ENCODE measurements around the gene XIST. TPM values are rescaled to one million over a fixed set of nuclear protein-coding genes. Genes with fewer than 3 reads are reported as not detected.

XIST gene
- total and polyA plus RNA-seq, 9 of the 15 experiments (the other 6 are each of a cell fraction or from before 2014, with no cell fraction given), result 22.4 to 160 (median 55.5) TPM

DNA sequence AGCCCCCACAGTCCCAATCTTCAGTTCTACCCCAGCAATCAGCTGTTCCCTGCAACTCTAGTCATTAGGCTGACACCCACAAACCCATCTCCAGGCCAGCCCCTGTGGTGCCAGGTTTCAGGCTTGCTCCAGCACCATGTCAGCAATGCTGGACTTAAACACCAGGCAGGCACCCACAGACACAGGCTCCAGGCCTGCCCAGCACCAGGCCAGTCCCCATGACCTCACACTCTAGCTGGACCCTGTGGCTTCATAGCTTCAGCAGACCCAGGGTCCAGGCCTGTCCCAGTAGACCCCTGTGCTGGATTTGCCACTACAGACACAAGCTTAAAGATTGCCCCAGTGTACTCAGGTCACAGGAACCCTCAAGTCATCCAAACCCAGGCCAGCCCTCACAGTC lies 10.8 kb upstream of the XIST start:
- no peak overlapping the region for H3K27ac ChIP-seq (ENCODE audit: extremely low read depth, low read depth, low read length)
- no peak overlapping the region for H3K9ac ChIP-seq (ENCODE audit: insufficient read depth in 1 of 2, low read depth in 2 of 2, low read length in 2 of 2)
- no peak overlapping the region for H3K4me3 ChIP-seq
- H3K9me3 ChIP-seq (replicated peaks; ENCODE audit: control insufficient read depth, insufficient read depth, low read depth, low read length), result no peaks in the 10 kb centered on the region
- H3K4me2 ChIP-seq (ENCODE audit: insufficient read depth, low read length), result no peak overlapping the region
- H3K79me2 ChIP-seq (ENCODE audit: control insufficient read depth, insufficient read depth, low read length), result no peaks in the 10 kb centered on the region
- DNase-seq (ENCODE audit: extremely low read depth in 1 of 4, low spot score in 3 of 4), result no peak
- CTCF ChIA-PET (ENCODE audit: low intra/inter-chr PET ratio), result no interaction called here
- no peaks in the 10 kb centered on the region for H4K20me1 ChIP-seq (replicated peaks; ENCODE audit: control insufficient read depth, insufficient read depth, low read length)
- TF ChIP-seq ZSCAN32 (CRISPR knock-in tag; IDR thresholded peaks at IDR 0.05) (no peak), PCBP2 (IDR thresholded peaks at IDR 0.05; ENCODE audit: low read depth, low read length, poor library complexity, severe bottlenecking) (no peak), MAFG (tag; conservative IDR thresholded peaks at IDR 0.05) (no peak), PTRF (tag; IDR thresholded peaks at IDR 0.05) (no peak), ELF1 (tag; IDR thresholded peaks at IDR 0.05) (no peak), NUFIP1 (IDR thresholded peaks at IDR 0.05; ENCODE audit: partially characterized antibody) (no peak), DPF2 (IDR thresholded peaks at IDR 0.05) (no peak), SMARCB1 (IDR thresholded peaks at IDR 0.05; ENCODE audit: insufficient read length, low read depth) (no peak), HDAC2 (IDR thresholded peaks at IDR 0.05) (no peak), NRF1 (conservative IDR thresholded peaks at IDR 0.05 in 1 of 2, IDR thresholded peaks at IDR 0.05 in 1 of 2) (no peak), DEAF1 (CRISPR knock-in tag; IDR thresholded peaks at IDR 0.05) (no peak), SPI1 (IDR thresholded peaks at IDR 0.05; ENCODE audit: borderline replicate concordance, low read depth, low read length) (no peak), ZNF408 (CRISPR knock-in tag; IDR thresholded peaks at IDR 0.05; ENCODE audit: low read depth) (no peak), ZNF41 (CRISPR knock-in tag; conservative IDR thresholded peaks at IDR 0.05) (no peak), SMARCE1 (IDR thresholded peaks at IDR 0.05) (no peak), PYGO2 (tag; IDR thresholded peaks at IDR 0.05) (no peak), BCOR (IDR thresholded peaks at IDR 0.05) (no peak), BRCA1 (IDR thresholded peaks at IDR 0.05) (no peak), BRCA1 (CRISPR knock-in tag; IDR thresholded peaks at IDR 0.05) (no peak)
- TF ChIP-seq, protein P1, sequence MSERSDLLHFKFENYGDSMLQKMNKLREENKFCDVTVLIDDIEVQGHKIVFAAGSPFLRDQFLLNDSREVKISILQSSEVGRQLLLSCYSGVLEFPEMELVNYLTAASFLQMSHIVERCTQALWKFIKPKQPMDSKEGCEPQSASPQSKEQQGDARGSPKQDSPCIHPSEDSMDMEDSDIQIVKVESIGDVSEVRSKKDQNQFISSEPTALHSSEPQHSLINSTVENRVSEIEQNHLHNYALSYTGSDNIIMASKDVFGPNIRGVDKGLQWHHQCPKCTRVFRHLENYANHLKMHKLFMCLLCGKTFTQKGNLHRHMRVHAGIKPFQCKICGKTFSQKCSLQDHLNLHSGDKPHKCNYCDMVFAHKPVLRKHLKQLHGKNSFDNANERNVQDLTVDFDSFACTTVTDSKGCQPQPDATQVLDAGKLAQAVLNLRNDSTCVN (CRISPR knock-in tag; IDR thresholded peaks at IDR 0.05), result no peak
- TF ChIP-seq, protein P2, sequence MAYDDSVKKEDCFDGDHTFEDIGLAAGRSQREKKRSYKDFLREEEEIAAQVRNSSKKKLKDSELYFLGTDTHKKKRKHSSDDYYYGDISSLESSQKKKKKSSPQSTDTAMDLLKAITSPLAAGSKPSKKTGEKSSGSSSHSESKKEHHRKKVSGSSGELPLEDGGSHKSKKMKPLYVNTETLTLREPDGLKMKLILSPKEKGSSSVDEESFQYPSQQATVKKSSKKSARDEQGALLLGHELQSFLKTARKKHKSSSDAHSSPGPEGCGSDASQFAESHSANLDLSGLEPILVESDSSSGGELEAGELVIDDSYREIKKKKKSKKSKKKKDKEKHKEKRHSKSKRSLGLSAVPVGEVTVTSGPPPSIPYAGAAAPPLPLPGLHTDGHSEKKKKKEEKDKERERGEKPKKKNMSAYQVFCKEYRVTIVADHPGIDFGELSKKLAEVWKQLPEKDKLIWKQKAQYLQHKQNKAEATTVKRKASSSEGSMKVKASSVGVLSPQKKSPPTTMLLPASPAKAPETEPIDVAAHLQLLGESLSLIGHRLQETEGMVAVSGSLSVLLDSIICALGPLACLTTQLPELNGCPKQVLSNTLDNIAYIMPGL (CRISPR knock-in tag; IDR thresholded peaks at IDR 0.05), result no peak
- in situ Hi-C loops (cut with MboI) (no loop called here), intact Hi-C loops (cut with micrococcal nuclease) (no loop called here)
- POLR2A ChIA-PET, result interaction anchor here (1.0 kb wide), 1 partner anchor 387 kb away, joined by 3 read pairs; no protein-coding TSS in a partner anchor
- no peaks in the 10 kb centered on the region for H3K9me1 ChIP-seq (ENCODE audit: control insufficient read depth, insufficient read depth, low read length)
- no TSS peak for BruUV-seq (replicated peaks)
- H3K27me3 ChIP-seq (ENCODE audit: control insufficient read depth in 2 of 2, insufficient read depth in 2 of 2, low read length in 2 of 2), result peaks cover 0 to 16% of the 10 kb centered on the region in 2 experiments; a peak in 2 of 5 replicates
- FAIRE-seq, result no peak
- no peaks in the 10 kb centered on the region for H3K36me3 ChIP-seq (ENCODE audit: control insufficient read depth, insufficient read depth, low read length)
- no peak for ATAC-seq
- H3K4me1 ChIP-seq (replicated peaks in 1 of 2; ENCODE audit: control insufficient read depth in 2 of 2, insufficient read depth in 2 of 2, low read length in 2 of 2), result no peaks in the 10 kb centered on the region
- H2AFZ ChIP-seq (ENCODE audit: low read depth, low read length), result no peak overlapping the region

All from K562 (cell line).